HG03378 (cell line): Measurements from ENCODE around the gene BRIP1.
"Not testable (repeated sequence)": the region's sequence is repeated elsewhere in the genome, so short reads cannot be mapped to it uniquely, and the experiment has no call there.

Experiments
- ATAC-seq: cut with Tn5 transposase; IDR thresholded peaks from one replicate; pipeline ENCODE4 v1.9.1; 2021; ENCODE audit warnings: mild to moderate bottlenecking, moderate library complexity; ENCODE audit not compliant: unreplicated experiment

BRIP1 gene

GRCh38 chr17:61709567-61709966 lies 153.8 kb downstream of the BRIP1 start:
- ATAC-seq = no peak

- no peak for ATAC-seq
Measured at GRCh38 chr17:61704935-61705449, 158.3 kb downstream of the BRIP1 start.

- ATAC-seq = no peak
Measured at GRCh38 chr17:61702450-61702849, 160.9 kb downstream of the BRIP1 start.

- ATAC-seq = no peak
Measured at GRCh38 chr17:61701978-61702377, 161.3 kb downstream of the BRIP1 start.

GRCh38 chr17:61701334-61701733 lies 162.0 kb downstream of the BRIP1 start:
- no peak for ATAC-seq

GRCh38 chr17:61700252-61700651 lies 163.1 kb downstream of the BRIP1 start:
- no peak for ATAC-seq

- no peak for ATAC-seq
Measured at GRCh38 chr17:61699694-61700093, 163.6 kb downstream of the BRIP1 start.

- no peak for ATAC-seq
Measured at GRCh38 chr17:61699032-61699431, 164.3 kb downstream of the BRIP1 start.

GRCh38 chr17:61698244-61698643 lies 165.1 kb downstream of the BRIP1 start:
- ATAC-seq = no peak

- no peak for ATAC-seq
Measured at GRCh38 chr17:61695779-61696337, 167.5 kb downstream of the BRIP1 start.

GRCh38 chr17:61694095-61694494 lies 169.2 kb downstream of the BRIP1 start:
- ATAC-seq = no peak

GRCh38 chr17:61689610-61690180 lies 173.6 kb downstream of the BRIP1 start:
- ATAC-seq = no peak

GRCh38 chr17:61687769-61688168 lies 175.6 kb downstream of the BRIP1 start:
- no peak for ATAC-seq

- ATAC-seq = no peak
Measured at GRCh38 chr17:61686113-61686512, 177.2 kb downstream of the BRIP1 start.

- no peak for ATAC-seq
Measured at GRCh38 chr17:61684818-61685217, 178.5 kb downstream of the BRIP1 start.

GRCh38 chr17:61684172-61684571 lies 179.2 kb downstream of the BRIP1 start:
- no peak for ATAC-seq

- no peak for ATAC-seq
Measured at GRCh38 chr17:61683466-61683865, 179.9 kb downstream of the BRIP1 start.

- ATAC-seq = no peak
Measured at GRCh38 chr17:61680921-61681320, 182.4 kb downstream of the BRIP1 start.

- no peak for ATAC-seq
Measured at GRCh38 chr17:61678339-61678738, 185.0 kb downstream of the BRIP1 start.

GRCh38 chr17:61677150-61677811 lies 186.0 kb downstream of the BRIP1 start:
- not testable (repeated sequence) for ATAC-seq

- ATAC-seq = not testable (repeated sequence)
Measured at GRCh38 chr17:61676522-61676921, 186.8 kb downstream of the BRIP1 start.

- ATAC-seq = not testable (repeated sequence)
Measured at GRCh38 chr17:61674609-61675008, 188.7 kb downstream of the BRIP1 start.
